PC-9 (cell line): ENCODE measurements around the gene MAGI1.

Experiments used
- EZH2 ChIP-seq: fragments of 200-600 bp; sonication (generic); IDR thresholded peaks from 2 replicates; pipeline ENCODE4 v1.8.0; 2017; ENCODE audit warnings: antibody characterized with exemption, low read depth
- TF ChIP-seq, protein P1 (sequence below): fragments of 200-600 bp; sonication (generic); conservative IDR thresholded peaks from 2 replicates; pipeline ENCODE4 v1.6.1; 2017; ENCODE audit warnings: mixed run types, antibody characterized with exemption, mild to moderate bottlenecking, moderate library complexity

DNA sequence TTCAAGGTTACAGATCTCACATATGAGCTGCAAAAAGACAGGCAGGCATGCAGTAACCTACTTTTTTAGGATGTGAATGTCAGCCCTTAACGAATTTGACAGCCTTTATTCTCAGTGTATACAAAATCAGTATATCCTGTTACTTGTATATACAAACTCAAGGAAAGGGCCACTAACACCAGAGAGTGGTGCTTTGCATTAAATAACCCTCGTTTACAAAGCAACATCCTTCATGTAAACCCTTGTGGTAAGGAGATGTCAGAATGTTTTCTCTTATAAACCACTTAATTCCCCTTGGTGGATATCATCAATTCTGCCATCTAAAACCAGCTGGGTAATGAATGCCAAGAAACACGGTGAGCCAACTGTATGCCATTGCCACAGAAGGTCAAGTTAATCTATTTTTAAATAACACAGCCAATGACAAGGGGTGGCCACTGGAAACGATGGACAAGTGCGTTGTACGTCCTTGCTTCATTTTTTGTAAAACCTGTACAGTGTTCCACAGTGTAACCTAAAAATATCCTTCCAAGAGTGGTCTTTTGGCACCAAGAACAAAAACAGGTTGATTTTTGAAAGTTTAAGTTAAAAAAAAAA is 7.5 kb downstream of the MAGI1 start:
- TF ChIP-seq EZH2 = no peak
- TF ChIP-seq, protein P1, sequence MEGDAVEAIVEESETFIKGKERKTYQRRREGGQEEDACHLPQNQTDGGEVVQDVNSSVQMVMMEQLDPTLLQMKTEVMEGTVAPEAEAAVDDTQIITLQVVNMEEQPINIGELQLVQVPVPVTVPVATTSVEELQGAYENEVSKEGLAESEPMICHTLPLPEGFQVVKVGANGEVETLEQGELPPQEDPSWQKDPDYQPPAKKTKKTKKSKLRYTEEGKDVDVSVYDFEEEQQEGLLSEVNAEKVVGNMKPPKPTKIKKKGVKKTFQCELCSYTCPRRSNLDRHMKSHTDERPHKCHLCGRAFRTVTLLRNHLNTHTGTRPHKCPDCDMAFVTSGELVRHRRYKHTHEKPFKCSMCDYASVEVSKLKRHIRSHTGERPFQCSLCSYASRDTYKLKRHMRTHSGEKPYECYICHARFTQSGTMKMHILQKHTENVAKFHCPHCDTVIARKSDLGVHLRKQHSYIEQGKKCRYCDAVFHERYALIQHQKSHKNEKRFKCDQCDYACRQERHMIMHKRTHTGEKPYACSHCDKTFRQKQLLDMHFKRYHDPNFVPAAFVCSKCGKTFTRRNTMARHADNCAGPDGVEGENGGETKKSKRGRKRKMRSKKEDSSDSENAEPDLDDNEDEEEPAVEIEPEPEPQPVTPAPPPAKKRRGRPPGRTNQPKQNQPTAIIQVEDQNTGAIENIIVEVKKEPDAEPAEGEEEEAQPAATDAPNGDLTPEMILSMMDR = no peak
